GM12878 (cell line): Measurements from ENCODE around the gene GEMIN8. TPM values are rescaled to one million over a fixed set of nuclear protein-coding genes. Genes with fewer than 3 reads are reported as not detected.

ENCODE experiments used
- ATAC-seq: fragments of 200-7000 bp; cut with Tn5 transposase; 3 replicates; pipeline ENCODE4 v1.9.1; 2020; ENCODE audit warnings: mild to moderate bottlenecking, moderate library complexity
- BruUV-seq: library from RNA; stranded (reverse); fragments of 400-500 nt; replicated peaks from 2 replicates; lab custom pipeline; 2021; lab: Mats Ljungman, UMichigan
- CTCF ChIA-PET: fragments of 300-600 bp; sonication (Branson Sonifier 250); formaldehyde crosslinking; extraction: SDS; loops from one replicate; lab custom pipeline; 2021; ENCODE audit warnings: inconsistent platforms; lab: Yijun Ruan, JAX
- POLR2A ChIA-PET: fragments of 350-600 bp; formaldehyde crosslinking; extraction: SDS; loops from one replicate; lab custom pipeline; 2021; ENCODE audit warnings: inconsistent platforms; lab: Charles Lee
- RAD21 ChIA-PET: fragments of 300-600 bp; sonication (Branson Sonifier 250); formaldehyde crosslinking; loops from one replicate; lab custom pipeline; 2023; ENCODE audit warnings: antibody characterized with exemption; ENCODE audit not compliant: unreplicated experiment; lab: Charles Lee
- SMC1A ChIA-PET: fragments of 300-600 bp; sonication (Branson Sonifier 250); formaldehyde crosslinking; loops from one replicate; lab custom pipeline; 2023; ENCODE audit not compliant: unreplicated experiment, uncharacterized antibody; lab: Charles Lee
- DNase-seq: peaks from one replicate; pipeline ENCODE4 v3.0.0-alpha.2; 2011; ENCODE audit warnings: low read depth, low spot score
- FAIRE-seq: peaks from 3 replicates; lab custom pipeline; 2011; peaks lifted over from hg19 to GRCh38; lab: Jason Lieb, UNC
- H2AFZ ChIP-seq: 2 replicates; pipeline ENCODE4 v1.6.0; 2011; ENCODE audit warnings: low read depth, low read length, control low read depth; ENCODE audit not compliant: control insufficient read depth
- H3K27ac ChIP-seq: 2 replicates; pipeline ENCODE4 v1.5.1; 2011; ENCODE audit warnings: control low read depth; ENCODE audit not compliant: control insufficient read depth, insufficient read depth
- H3K27me3 ChIP-seq, 2 experiments: replicated peaks in 1 of 2; 2 replicates each; pipeline versions ENCODE4 v1.6.0 to v1.6.1; 2011; ENCODE audit warnings: low read length in 1 of 2; ENCODE audit not compliant: control insufficient read depth in 2 of 2, insufficient read depth in 2 of 2
- H3K36me3 ChIP-seq, 2 experiments: 2 replicates each; pipeline ENCODE4 v1.5.1; 2011; ENCODE audit warnings: low read length in 1 of 2; ENCODE audit not compliant: control insufficient read depth in 2 of 2, insufficient read depth in 2 of 2
- H3K4me1 ChIP-seq: 2 replicates; pipeline ENCODE4 v1.6.1; 2011; ENCODE audit warnings: mild to moderate bottlenecking, low read length, moderate library complexity, mixed read lengths; ENCODE audit not compliant: control insufficient read depth, insufficient read depth
- H3K4me2 ChIP-seq: 2 replicates; pipeline ENCODE4 v1.6.0; 2011; ENCODE audit warnings: control low read depth; ENCODE audit not compliant: control insufficient read depth, insufficient read depth
- H3K4me3 ChIP-seq: fragments of 200-600 bp; sonication (generic); 2 replicates; pipeline ENCODE4 v1.5.1; 2016
- H3K79me2 ChIP-seq: 2 replicates; pipeline ENCODE4 v1.6.0; 2011; ENCODE audit warnings: low read length; ENCODE audit not compliant: control insufficient read depth, insufficient read depth
- H3K9ac ChIP-seq: 2 replicates; pipeline ENCODE4 v1.8.0; 2011; ENCODE audit warnings: low read length, control low read depth, mixed read lengths; ENCODE audit not compliant: control insufficient read depth, insufficient read depth
- H3K9me3 ChIP-seq: replicated peaks from 3 replicates; pipeline ENCODE4 v1.5.1; 2011; ENCODE audit warnings: mild to moderate bottlenecking, low read length; ENCODE audit not compliant: control insufficient read depth, insufficient read depth
- H4K20me1 ChIP-seq: 2 replicates; pipeline ENCODE4 v1.6.0; 2011; ENCODE audit not compliant: control insufficient read depth, insufficient read depth
- BHLHE40 ChIP-seq, 2 experiments: fragments of 450-650 bp in 1 of 2; IDR thresholded peaks; 2 replicates each; pipeline ENCODE4 v1.6.1; 2011 to 2017; ENCODE audit warnings: low read depth in 2 of 2, borderline replicate concordance in 1 of 2, improper control_type of control experiment in 1 of 2, low read length in 1 of 2, mild to moderate bottlenecking in 1 of 2
- CREB1 ChIP-seq: IDR thresholded peaks from 2 replicates; pipeline ENCODE4 v1.6.1; 2012; ENCODE audit warnings: low read depth, mild to moderate bottlenecking, inconsistent platforms
- HDAC6 ChIP-seq: fragments of 200-600 bp; sonication (generic); IDR thresholded peaks from one replicate; pipeline ENCODE4 v1.8.0; 2017; ENCODE audit warnings: antibody characterized with exemption; ENCODE audit not compliant: unreplicated experiment
- HDGF ChIP-seq: fragments of 450-650 bp; IDR thresholded peaks from 2 replicates; pipeline ENCODE4 v1.6.1; 2016; ENCODE audit warnings: antibody characterized with exemption
- MEF2B ChIP-seq: fragments of 450-650 bp; IDR thresholded peaks from 2 replicates; pipeline ENCODE4 v1.6.1; 2018; ENCODE audit warnings: mild to moderate bottlenecking, moderate library complexity; ENCODE audit not compliant: partially characterized antibody, poor library complexity, severe bottlenecking
- MYB ChIP-seq: fragments of 150-350 bp; IDR thresholded peaks from 2 replicates; pipeline ENCODE4 v1.6.1; 2014; ENCODE audit warnings: mild to moderate bottlenecking, low read depth, low read length, borderline replicate concordance
- POLR2AphosphoS5 ChIP-seq: IDR thresholded peaks from 2 replicates; pipeline ENCODE4 v1.6.1; 2011; ENCODE audit warnings: mild to moderate bottlenecking, low read length, inconsistent platforms
- SMAD5 ChIP-seq: IDR thresholded peaks from 2 replicates; pipeline ENCODE4 v1.6.1; 2016; ENCODE audit warnings: antibody characterized with exemption, low read depth
- SMARCA5 ChIP-seq: fragments of 450-650 bp; IDR thresholded peaks from 2 replicates; pipeline ENCODE4 v1.6.1; 2017; ENCODE audit warnings: mild to moderate bottlenecking
- SMC3 ChIP-seq: IDR thresholded peaks from 2 replicates; pipeline ENCODE4 v1.6.1; 2011; ENCODE audit warnings: low read length, improper control_type of control experiment, borderline replicate concordance
- SP1 ChIP-seq: IDR thresholded peaks from one replicate; pipeline ENCODE4 v1.6.1; 2011; ENCODE audit warnings: low read depth, low read length
- SREBF1 ChIP-seq: IDR thresholded peaks from 2 replicates; pipeline ENCODE4 v1.6.1; 2012; ENCODE audit warnings: mild to moderate bottlenecking, low read length
- STAT1 ChIP-seq: fragments of 450-650 bp; conservative IDR thresholded peaks from 2 replicates; pipeline ENCODE4 v1.6.1; 2014; ENCODE audit warnings: antibody characterized with exemption, mild to moderate bottlenecking
- TAF1 ChIP-seq: IDR thresholded peaks from 2 replicates; pipeline ENCODE4 v1.6.1; 2011; ENCODE audit warnings: mild to moderate bottlenecking, low read depth, low read length, borderline replicate concordance
- ZBED1 ChIP-seq: IDR thresholded peaks from 2 replicates; pipeline ENCODE4 v1.6.1; 2016; ENCODE audit warnings: borderline replicate concordance
- ZBTB11 ChIP-seq: fragments of 450-650 bp; formaldehyde crosslinking; IDR thresholded peaks from 2 replicates; pipeline ENCODE4 v1.5.0; 2022; ENCODE audit warnings: mild to moderate bottlenecking, missing genetic modification characterization
- WGBS: methylation state at CpG from one replicate; pipeline ENCODE4 v1.1.6; 2016; ENCODE audit warnings: low lambda C conversion rate; ENCODE audit not compliant: insufficient replicate concordance, insufficient coverage; ENCODE audit errors: missing lambda C conversion rate; 5-methylcytosine and 5-hydroxymethylcytosine counted together
- in situ Hi-C: fragments of 300-500 bp; cut with MboI; formaldehyde crosslinking; loops from 9 replicates; pipeline ENCODE4 v1.14.3; 2018; ENCODE audit warnings: mixed read lengths
- intact Hi-C: fragments of 100-400 bp; cut with micrococcal nuclease; formaldehyde crosslinking; loops from one replicate; pipeline ENCODE4 v1.14.2; 2022; ENCODE audit not compliant: unreplicated experiment
- polyA plus RNA-seq, 11 experiments: library from polyadenylated mRNA; depleted of rRNA in 4 of 11; unstranded in 6 of 11; stranded (reverse) in 5 of 11; fragments of >200 nt; fragmentation: Nextera tagmentation in 4 of 11; fragmentation: Illumina TruSeq in 1 of 11; extraction: Ambion mirVana in 4 of 11; extraction: Trizol in 1 of 11; gene quantifications; 1 replicate in 1 of 11; 2 replicates in 10 of 11; pipeline versions ENCODE4 v1.2.1 to v1.2.3, GENCODE V29; 2011 to 2016; ENCODE audit warnings: inconsistent platforms in 2 of 11, missing spikeins in 2 of 11, low read depth in 1 of 11
- total RNA-seq, 4 experiments: library from RNA; depleted of rRNA in 3 of 4; stranded (reverse); fragments of >200 nt in 3 of 4; fragmentation: Illumina TruSeq in 1 of 4; extraction: Trizol in 1 of 4; gene quantifications; 2 replicates each; pipeline versions ENCODE4 v1.2.1 to v1.2.3, GENCODE V29; 2013 to 2021

Gene GEMIN8
- total and polyA plus RNA-seq, 10 of the 15 experiments (the other 5 are each of a cell fraction or from before 2014, with no cell fraction given) = 18.4 to 87.0 (median 27.7) TPM

- no peak overlapping the region for H3K4me3 ChIP-seq
- H2AFZ ChIP-seq = no peak overlapping the region
- H4K20me1 ChIP-seq = no peaks in the 10 kb centered on the region
- in situ Hi-C loops (no loop called here), intact Hi-C loops (no loop called here)
- H3K27me3 ChIP-seq = no peaks in the 10 kb centered on the region
- WGBS = 65% methylated on average over 4 of the region's 4 CpGs
- H3K79me2 ChIP-seq = no peaks in the 10 kb centered on the region
- no peak for TF ChIP-seq SREBF1
- no peaks in the 10 kb centered on the region for H3K4me1 ChIP-seq
- FAIRE-seq (no peak), DNase-seq (no peak), ATAC-seq (no peak)
- POLR2A ChIA-PET = interaction anchor here (0.6 kb wide), 1 partner anchor 76 kb away, joined by 4 read pairs; no protein-coding TSS in a partner anchor
- H3K9ac ChIP-seq = no peak overlapping the region
- no peak overlapping the region for H3K4me2 ChIP-seq
- H3K27ac ChIP-seq = no peak overlapping the region
- CTCF ChIA-PET = interaction anchor here (1.0 to 2.4 kb wide), 4 partner anchors 10 to 109 kb away, joined by 3 to 6 read pairs (median 3); no protein-coding TSS in a partner anchor
- RAD21 ChIA-PET = interaction anchor here (0.9 kb wide), 1 partner anchor 13 kb away, joined by 3 read pairs; no protein-coding TSS in a partner anchor
- no TSS peak for BruUV-seq
- H3K36me3 ChIP-seq = peaks cover 4% of the 10 kb centered on the region in 2 experiments; a peak in 2 of 4 replicates
- no peaks in the 10 kb centered on the region for H3K9me3 ChIP-seq
- SMC1A ChIA-PET = interaction anchor here (1.4 to 2.2 kb wide), 2 partner anchors 10 to 15 kb away, joined by 5 to 9 read pairs; no protein-coding TSS in a partner anchor
Observed at GRCh38 chrX:14015941-14016340, 13.8 kb downstream of the GEMIN8 start.

- Histone ChIP-seq H3K4me2 (no peak overlapping the region), H3K9ac (no peak overlapping the region), H2AFZ (no peak overlapping the region), H3K79me2 (no peaks in the 10 kb centered on the region), H3K4me3 (no peak overlapping the region), H3K27ac (no peak overlapping the region), H3K27me3 (no peaks in the 10 kb centered on the region), H3K9me3 (no peaks in the 10 kb centered on the region), H3K36me3 (peaks cover 4% of the 10 kb centered on the region in 2 experiments; a peak in 2 of 4 replicates), H4K20me1 (no peaks in the 10 kb centered on the region), H3K4me1 (no peaks in the 10 kb centered on the region)
- WGBS = 98% methylated on average over 2 of the region's 2 CpGs
- POLR2A ChIA-PET = no interaction called here
- BruUV-seq = no TSS peak
- CTCF ChIA-PET = interaction anchor here (1.0 to 2.4 kb wide), 4 partner anchors 10 to 508 kb away, joined by 3 to 6 read pairs (median 3); no protein-coding TSS in a partner anchor
- no peak for FAIRE-seq
- SMC1A ChIA-PET = interaction anchor here (2.2 kb wide), 1 partner anchor 11 kb away, joined by 9 read pairs; no protein-coding TSS in a partner anchor
- RAD21 ChIA-PET = interaction anchor here (0.7 to 0.9 kb wide), 2 partner anchors 13 to 240 kb away, joined by 3 read pairs; no protein-coding TSS in a partner anchor
- no peak for DNase-seq
- TF ChIP-seq MEF2B = no peak
- TF ChIP-seq BHLHE40 (IDR thresholded peaks at IDR 0.05; ENCODE audit: borderline replicate concordance in 1 of 2, low read depth in 2 of 2, low read length in 1 of 2) = no peak
- TF ChIP-seq SMARCA5 = no peak
- no peak for TF ChIP-seq SMC3
- no peak for TF ChIP-seq ZBED1
- TF ChIP-seq TAF1 = no peak
- TF ChIP-seq HDAC6 = no peak
- TF ChIP-seq POLR2AphosphoS5 = no peak
- no peak for TF ChIP-seq HDGF
- TF ChIP-seq STAT1 = no peak
- TF ChIP-seq MYB = no peak
- no peak for TF ChIP-seq CREB1
- no peak for TF ChIP-seq SMAD5
- no peak for TF ChIP-seq ZBTB11 (CRISPR knock-in tag)
- no peak for TF ChIP-seq SP1
- in situ Hi-C loops (no loop called here), intact Hi-C loops (no loop called here)
- ATAC-seq = no peak
Observed at GRCh38 chrX:14015294-14015693, 14.4 kb downstream of the GEMIN8 start.
